ENCODE results near the gene ARL4D.

DNA sequence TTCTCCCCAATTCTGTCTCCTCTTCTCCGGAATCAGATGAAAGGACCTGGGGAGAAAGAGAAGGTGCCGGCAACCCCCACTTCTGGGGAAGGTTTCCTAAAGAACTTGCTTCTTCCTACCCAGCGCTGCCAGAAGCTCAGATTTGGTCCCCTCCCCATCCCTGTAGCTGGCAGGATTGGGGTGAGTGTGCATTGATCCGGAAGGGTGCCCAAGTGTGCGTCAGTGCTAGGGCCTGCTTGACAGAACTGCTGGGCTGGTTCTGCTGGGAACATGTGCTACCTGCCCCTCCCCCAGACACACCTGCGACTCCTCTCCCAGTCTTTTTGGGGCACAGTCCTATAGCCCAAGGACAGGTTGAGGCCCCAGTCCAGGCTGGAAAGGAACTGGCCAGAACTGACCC, 3.3 kb downstream of the ARL4D start:
- TF ChIP-seq CTCF (IDR thresholded peaks at IDR 0.05; ENCODE audit: control extremely low read depth in 1 of 3, insufficient read depth in 1 of 3, low read depth in 1 of 3, low read length in 3 of 3) = no peak
- no peak for TF ChIP-seq POLR2A (IDR thresholded peaks at IDR 0.05; ENCODE audit: control extremely low read depth in 1 of 2, low read depth in 2 of 2, low read length in 2 of 2)
- TF ChIP-seq TEAD4 (IDR thresholded peaks at IDR 0.05; ENCODE audit: low read depth, low read length) = no peak
- no peak for TF ChIP-seq RAD21 (IDR thresholded peaks at IDR 0.05 in 1 of 2, conservative IDR thresholded peaks at IDR 0.05 in 1 of 2; ENCODE audit: low read depth in 2 of 2, low read length in 2 of 2)
- TF ChIP-seq CHD2 (IDR thresholded peaks at IDR 0.05; ENCODE audit: low read length) = no peak
- TF ChIP-seq, protein P1, sequence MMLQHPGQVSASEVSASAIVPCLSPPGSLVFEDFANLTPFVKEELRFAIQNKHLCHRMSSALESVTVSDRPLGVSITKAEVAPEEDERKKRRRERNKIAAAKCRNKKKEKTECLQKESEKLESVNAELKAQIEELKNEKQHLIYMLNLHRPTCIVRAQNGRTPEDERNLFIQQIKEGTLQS (IDR thresholded peaks at IDR 0.05; ENCODE audit: insufficient read depth, low read depth, low read length) = no peak
- no peak for TF ChIP-seq TAF7 (optimal IDR thresholded peaks at IDR 0.05; ENCODE audit: borderline replicate concordance, low read depth, low read length)
